Fibroblast of lung (primary cell): Measurements from ENCODE around the gene NCR1.

Experiments used
- CTCF ChIP-seq, 2 donors: IDR thresholded peaks in 1 of 2; conservative IDR thresholded peaks in 1 of 2; 1 replicate in 1 of 2; 2 replicates in 1 of 2; pipeline ENCODE4 v1.5.1; 2011 to 2012; ENCODE audit warnings: low read length in 2 of 2, control low read depth in 1 of 2, inconsistent platforms in 1 of 2, low read depth in 1 of 2, mild to moderate bottlenecking in 1 of 2
- EZH2 ChIP-seq: IDR thresholded peaks from 2 replicates; pipeline ENCODE4 v1.5.1; 2012; ENCODE audit warnings: low read length, control low read depth, mild to moderate bottlenecking; ENCODE audit errors: missing control alignments

- TF ChIP-seq CTCF (conservative IDR thresholded peaks at IDR 0.05 in 1 of 2, IDR thresholded peaks at IDR 0.05 in 1 of 2; ENCODE audit: low read depth in 1 of 2, low read length in 2 of 2) (no peak), EZH2 (no peak)
Observed at GRCh38 chr19:54889566-54889965, 16.4 kb upstream of the NCR1 start.
